HepG2 (cell line): ENCODE measurements around the gene DSG2. TPM values are rescaled to one million over a fixed set of nuclear protein-coding genes. Genes with fewer than 3 reads are reported as not detected.

Experiments
- ATAC-seq: fragments of 200-7000 bp; cut with Tn5 transposase; 3 replicates; pipeline ENCODE4 v1.9.1; 2020; ENCODE audit warnings: mild to moderate bottlenecking, moderate library complexity
- BruUV-seq: library from RNA; stranded (reverse); fragments of 400-500 nt; replicated peaks from 2 replicates; lab custom pipeline; 2021; lab: Mats Ljungman, UMichigan
- CTCF ChIA-PET: fragments of 300-600 bp; formaldehyde crosslinking; extraction: SDS; loops from one replicate; lab custom pipeline; 2021; ENCODE audit warnings: low total read pairs, inconsistent platforms, low intra/inter-chr PET ratio; lab: Yijun Ruan, JAX
- POLR2A ChIA-PET: fragments of 350-600 bp; sonication (Branson Sonifier 250); formaldehyde crosslinking; loops from one replicate; lab custom pipeline; 2020; ENCODE audit warnings: antibody characterized with exemption, inconsistent platforms; lab: Yijun Ruan, JAX
- DNase-seq: peaks from one replicate; pipeline ENCODE4 v3.0.0-alpha.2; 2015; ENCODE audit warnings: low spot score
- FAIRE-seq: peaks from 3 replicates; lab custom pipeline; 2011; peaks lifted over from hg19 to GRCh38; lab: Jason Lieb, UNC
- H2AFZ ChIP-seq: one replicate; pipeline ENCODE4 v1.6.1; 2011; ENCODE audit warnings: low read length, inconsistent platforms
- H3K27ac ChIP-seq: fragments of 300-600 bp; 3 replicates; pipeline ENCODE4 v1.8.0; 2011; ENCODE audit warnings: mixed run types, mild to moderate bottlenecking, mixed read lengths, low read length, inconsistent platforms; ENCODE audit not compliant: insufficient read depth; ENCODE audit errors: extremely low read length
- H3K27me3 ChIP-seq, 2 experiments: fragments of 200-600 bp in 1 of 2; 2 replicates in 1 of 2; 3 replicates in 1 of 2; pipeline versions ENCODE4 v1.6.0 to v1.8.0; 2011; ENCODE audit warnings: low read length in 2 of 2, mild to moderate bottlenecking in 2 of 2, moderate library complexity in 2 of 2, inconsistent platforms in 1 of 2; ENCODE audit not compliant: insufficient read depth in 2 of 2, control insufficient read depth in 1 of 2
- H3K36me3 ChIP-seq, 2 experiments: fragments of 200-600 bp in 1 of 2; replicated peaks in 1 of 2; 2 replicates in 1 of 2; 3 replicates in 1 of 2; pipeline versions ENCODE4 v1.5.1 to v1.8.0; 2011; ENCODE audit warnings: low read length in 2 of 2, inconsistent platforms in 1 of 2; ENCODE audit not compliant: insufficient read depth in 2 of 2, control insufficient read depth in 1 of 2
- H3K4me1 ChIP-seq: 2 replicates; pipeline ENCODE4 v1.5.1; 2012; ENCODE audit warnings: low read length, inconsistent platforms; ENCODE audit not compliant: insufficient read depth
- H3K4me2 ChIP-seq: 2 replicates; pipeline ENCODE4 v1.6.0; 2011; ENCODE audit warnings: low read depth, low read length, inconsistent platforms
- H3K4me3 ChIP-seq, 3 experiments: fragments of 200-600 bp in 1 of 3; sonication (generic), shearing (Covaris generic) in 1 of 3; replicated peaks in 1 of 3; 2 replicates each; pipeline ENCODE4 v1.5.1; 2011 to 2016; ENCODE audit warnings: low read length in 3 of 3, inconsistent platforms in 2 of 3, low read depth in 2 of 3, mild to moderate bottlenecking in 2 of 3, control low read depth in 1 of 3, mixed read lengths in 1 of 3; ENCODE audit not compliant: insufficient read depth in 1 of 3
- H3K79me2 ChIP-seq: one replicate; pipeline ENCODE4 v1.6.1; 2011; ENCODE audit warnings: low read length, inconsistent platforms; ENCODE audit not compliant: insufficient read depth
- H3K9ac ChIP-seq: 2 replicates; pipeline ENCODE4 v1.6.0; 2011; ENCODE audit warnings: mild to moderate bottlenecking, low read depth, low read length, inconsistent platforms; ENCODE audit not compliant: insufficient read depth
- H3K9me3 ChIP-seq: 2 replicates; pipeline ENCODE4 v1.5.1; 2012; ENCODE audit warnings: mild to moderate bottlenecking, low read length
- H4K20me1 ChIP-seq: 2 replicates; pipeline ENCODE4 v1.6.0; 2011; ENCODE audit warnings: inconsistent platforms, mild to moderate bottlenecking, low read length, moderate library complexity; ENCODE audit not compliant: insufficient read depth
- DMAP1 ChIP-seq: IDR thresholded peaks from 2 replicates; pipeline ENCODE4 v1.6.1; 2016
- GABPB1 ChIP-seq: IDR thresholded peaks from 2 replicates; pipeline ENCODE4 v1.6.1; 2016; ENCODE audit warnings: mild to moderate bottlenecking, missing genetic modification reagents, moderate library complexity, missing compliant biosample characterization
- GZF1 ChIP-seq: sonication (generic); formaldehyde crosslinking; IDR thresholded peaks from 2 replicates; pipeline ENCODE4 v1.5.1; 2020; ENCODE audit warnings: mild to moderate bottlenecking, missing genetic modification reagents
- HOXA5 ChIP-seq: sonication (generic); formaldehyde crosslinking; IDR thresholded peaks from 2 replicates; pipeline ENCODE4 v1.4.0; 2020; ENCODE audit warnings: missing genetic modification reagents
- MAFF ChIP-seq: IDR thresholded peaks from 2 replicates; pipeline ENCODE4 v1.6.1; 2011; ENCODE audit warnings: low read depth, low read length, improper control_type of control experiment
- MEIS2 ChIP-seq: sonication (generic); formaldehyde crosslinking; IDR thresholded peaks from 2 replicates; pipeline ENCODE4 v1.9.0; 2021; ENCODE audit warnings: mild to moderate bottlenecking, missing genetic modification reagents
- NCOA2 ChIP-seq: sonication (generic); formaldehyde crosslinking; IDR thresholded peaks from 2 replicates; pipeline ENCODE4 v1.8.0; 2022; ENCODE audit warnings: inconsistent platforms
- NR3C1 ChIP-seq: sonication (generic); formaldehyde crosslinking; IDR thresholded peaks from 2 replicates; pipeline ENCODE4 v1.4.0; 2020; ENCODE audit warnings: missing genetic modification reagents
- PCBP2 ChIP-seq: fragments of 200-400 bp; formaldehyde crosslinking; optimal IDR thresholded peaks from 2 replicates; pipeline ENCODE3; 2018; ENCODE audit warnings: low read length, low read depth; ENCODE audit not compliant: poor library complexity, severe bottlenecking
- PPARG ChIP-seq: conservative IDR thresholded peaks from 2 replicates; pipeline ENCODE4 v1.6.1; 2016; ENCODE audit warnings: missing biosample characterization, missing genetic modification reagents
- SAP130 ChIP-seq: IDR thresholded peaks from 2 replicates; pipeline ENCODE4 v1.6.1; 2016; ENCODE audit warnings: low read depth
- SP5 ChIP-seq: IDR thresholded peaks from 2 replicates; pipeline ENCODE4 v1.6.1; 2016; ENCODE audit warnings: low read depth, borderline replicate concordance
- TAF1 ChIP-seq: sonication (generic); formaldehyde crosslinking; IDR thresholded peaks from 2 replicates; pipeline ENCODE4 v1.4.0; 2020; ENCODE audit warnings: missing genetic modification reagents
- XBP1 ChIP-seq: sonication (generic); formaldehyde crosslinking; IDR thresholded peaks from 2 replicates; pipeline ENCODE4 v1.5.0; 2020; ENCODE audit warnings: missing genetic modification reagents
- ZBTB7B ChIP-seq: sonication (generic); formaldehyde crosslinking; IDR thresholded peaks from 2 replicates; pipeline ENCODE4 v1.4.0; 2020; ENCODE audit warnings: missing genetic modification reagents
- ZNF598 ChIP-seq: sonication (generic); formaldehyde crosslinking; IDR thresholded peaks from 2 replicates; pipeline ENCODE4 v1.5.1; 2020; ENCODE audit warnings: mild to moderate bottlenecking, missing genetic modification reagents, borderline replicate concordance
- ZNF770 ChIP-seq: sonication (generic); formaldehyde crosslinking; IDR thresholded peaks from 2 replicates; pipeline ENCODE4 v1.5.0; 2020; ENCODE audit warnings: mild to moderate bottlenecking, missing genetic modification reagents
- ZXDC ChIP-seq: sonication (generic); formaldehyde crosslinking; IDR thresholded peaks from 2 replicates; pipeline ENCODE4 v1.5.0; 2020; ENCODE audit warnings: mild to moderate bottlenecking, missing genetic modification reagents
- in situ Hi-C: cut with HindIII; loops from 2 replicates; pipeline ENCODE4 v1.10.0; 2017; ENCODE audit warnings: low pct_unique_long_range_greater_than_20kb; ENCODE audit not compliant: extremely low pct_ligation_motif_present
- intact Hi-C: fragments of 100-400 bp; cut with micrococcal nuclease; formaldehyde crosslinking; loops from one replicate; pipeline ENCODE4 v1.10.0; 2022; ENCODE audit not compliant: unreplicated experiment
- polyA plus RNA-seq, 8 experiments: library from polyadenylated mRNA; depleted of rRNA in 3 of 8; stranded (reverse) in 7 of 8; unstranded in 1 of 8; fragments of >200 nt; fragmentation: Illumina TruSeq in 4 of 8; extraction: Trizol in 4 of 8; gene quantifications; 2 replicates each; pipeline versions ENCODE4 v1.2.1 to v1.2.3, GENCODE V29; 2011 to 2016; ENCODE audit warnings: low read depth in 4 of 8, missing spikeins in 1 of 8, mixed read lengths in 1 of 8; ENCODE audit not compliant: insufficient read depth in 1 of 8
- total RNA-seq, 5 experiments: library from RNA; depleted of rRNA; stranded (reverse); fragments of >200 nt; fragmentation: Illumina TruSeq; extraction: Trizol; gene quantifications; 2 replicates each; pipeline ENCODE4 v1.2.3, GENCODE V29; 2016; ENCODE audit warnings: low read depth in 1 of 5
- TF ChIP-seq, protein P1 (sequence below): sonication (generic); formaldehyde crosslinking; IDR thresholded peaks from 2 replicates; pipeline ENCODE4 v1.5.1; 2020; ENCODE audit warnings: missing genetic modification reagents, mild to moderate bottlenecking, borderline replicate concordance

Gene DSG2
- total and polyA plus RNA-seq, 2 of the 13 experiments (the other 11 are each of a cell fraction or from before 2014, with no cell fraction given) = 23.3 to 66.7 TPM

- TF ChIP-seq PCBP2 (no peak), NR3C1 (no peak), ZXDC (CRISPR knock-in tag) (no peak)
Measured at GRCh38 chr18:31509571-31509970, 11.6 kb downstream of the DSG2 start (continued).

DNA sequence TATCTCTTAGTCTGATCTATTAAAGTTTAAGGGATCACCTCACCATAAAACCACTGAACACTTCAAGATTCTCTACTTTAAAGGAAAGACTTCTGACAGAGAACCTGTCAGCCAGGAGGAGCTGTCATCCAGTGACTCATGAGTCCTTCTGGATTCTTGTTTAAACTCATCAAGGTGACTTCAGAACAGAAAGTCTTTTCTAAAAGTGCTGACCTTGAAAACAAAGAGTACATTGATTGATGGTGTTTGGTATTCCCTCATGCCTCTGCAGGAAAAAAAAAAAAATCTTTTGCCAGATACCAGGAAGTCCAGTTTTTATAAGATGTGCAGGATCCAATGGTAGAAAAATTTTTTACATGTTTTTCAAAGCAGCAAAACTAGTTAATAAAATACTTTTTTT, 12.3 kb downstream of the DSG2 start:
- H2AFZ ChIP-seq = no peak overlapping the region
- peaks cover 3% of the 10 kb centered on the region; the same call in 1 of the 2 replicates for H4K20me1 ChIP-seq
- no TSS peak for BruUV-seq
- no peak overlapping the region; a peak in 1 of 6 replicates for H3K4me3 ChIP-seq
- no peaks in the 10 kb centered on the region for H3K36me3 ChIP-seq
- CTCF ChIA-PET = no interaction called here
- H3K4me2 ChIP-seq = peak overlapping the region; percentile 48
- H3K79me2 ChIP-seq = peaks cover 48% of the 10 kb centered on the region
- no peaks in the 10 kb centered on the region for H3K27me3 ChIP-seq
- H3K4me1 ChIP-seq = peaks cover 58% of the 10 kb centered on the region
- H3K9me3 ChIP-seq = no peaks in the 10 kb centered on the region
- FAIRE-seq = peak; percentile 54
- intact Hi-C loops (loop anchor here (5.0 to 10.0 kb wide), 6 partner anchors 42 to 456 kb away; partner anchors contain the start of gene DSC2), in situ Hi-C loops (loop anchor here (10.0 kb wide), 1 partner anchor 416 kb away; no protein-coding TSS in a partner anchor)
- peak overlapping the region; percentile 10; the same call in 1 of the 2 replicates for H3K9ac ChIP-seq
- POLR2A ChIA-PET = interaction anchor here (0.7 to 2.3 kb wide), 7 partner anchors 10 to 307 kb away, joined by 3 to 10 read pairs (median 4); partner anchors contain the start of genes DSG2 and TTR
- peak; percentile 89 for DNase-seq
- H3K27ac ChIP-seq = peak overlapping the region; percentile 66
- ATAC-seq = no peak
- TF ChIP-seq ZNF770 (CRISPR knock-in tag) (no peak), TAF1 (CRISPR knock-in tag) (no peak), XBP1 (CRISPR knock-in tag) (no peak), HOXA5 (peak; percentile 88), GZF1 (CRISPR knock-in tag) (no peak), SP5 (CRISPR knock-in tag) (no peak), ZBTB7B (CRISPR knock-in tag) (no peak), PPARG (CRISPR knock-in tag) (peak; percentile 51; the same call in 1 of the 2 replicates), DMAP1 (CRISPR knock-in tag) (no peak), ZNF598 (CRISPR knock-in tag) (no peak), GABPB1 (CRISPR knock-in tag) (no peak), SAP130 (CRISPR knock-in tag) (peak; percentile 21; the same call in 1 of the 2 replicates), MAFF (peak; percentile 65), NCOA2 (peak; percentile 57; the same call in 1 of the 2 replicates), MEIS2 (CRISPR knock-in tag) (0 out of 2 replicates have a peak, but pooled peaks have one; percentile 32)
- TF ChIP-seq, protein P1, sequence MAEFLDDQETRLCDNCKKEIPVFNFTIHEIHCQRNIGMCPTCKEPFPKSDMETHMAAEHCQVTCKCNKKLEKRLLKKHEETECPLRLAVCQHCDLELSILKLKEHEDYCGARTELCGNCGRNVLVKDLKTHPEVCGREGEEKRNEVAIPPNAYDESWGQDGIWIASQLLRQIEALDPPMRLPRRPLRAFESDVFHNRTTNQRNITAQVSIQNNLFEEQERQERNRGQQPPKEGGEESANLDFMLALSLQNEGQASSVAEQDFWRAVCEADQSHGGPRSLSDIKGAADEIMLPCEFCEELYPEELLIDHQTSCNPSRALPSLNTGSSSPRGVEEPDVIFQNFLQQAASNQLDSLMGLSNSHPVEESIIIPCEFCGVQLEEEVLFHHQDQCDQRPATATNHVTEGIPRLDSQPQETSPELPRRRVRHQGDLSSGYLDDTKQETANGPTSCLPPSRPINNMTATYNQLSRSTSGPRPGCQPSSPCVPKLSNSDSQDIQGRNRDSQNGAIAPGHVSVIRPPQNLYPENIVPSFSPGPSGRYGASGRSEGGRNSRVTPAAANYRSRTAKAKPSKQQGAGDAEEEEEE = no peak
